Subcutaneous adipose tissue (tissue), 4 donors: ENCODE results near the gene NCKAP5. TPM values are rescaled to one million over a fixed set of nuclear protein-coding genes. Genes with fewer than 3 reads are reported as not detected.

ENCODE experiments used
- CTCF ChIP-seq: fragments of 450-650 bp; IDR thresholded peaks from one replicate; pipeline ENCODE4 v1.5.1; 2016; ENCODE audit warnings: low read depth, mild to moderate bottlenecking, control low read depth, antibody characterized with exemption, moderate library complexity
- total RNA-seq, 4 donors: library from RNA; depleted of rRNA; stranded (reverse); fragments of >200 nt; gene quantifications; one replicate each; pipeline ENCODE4 v1.1.0, GENCODE V29; 2016

The NCKAP5 gene
- total RNA-seq, 4 donors from 2014 or later = 1.5 to 6.4 (median 3.8) TPM

GRCh38 chr2:133371286-133371685 is 197.0 kb downstream of the NCKAP5 start:
- TF ChIP-seq CTCF = no peak

GRCh38 chr2:133369901-133370658 is 198.2 kb downstream of the NCKAP5 start:
- TF ChIP-seq CTCF = no peak

GRCh38 chr2:133365117-133365516 is 203.1 kb downstream of the NCKAP5 start:
- TF ChIP-seq CTCF = no peak

- no peak for TF ChIP-seq CTCF
Measured at GRCh38 chr2:133364636-133365035, 203.6 kb downstream of the NCKAP5 start.

GRCh38 chr2:133363884-133364283 is 204.4 kb downstream of the NCKAP5 start:
- no peak for TF ChIP-seq CTCF

GRCh38 chr2:133362061-133362476 is 206.2 kb downstream of the NCKAP5 start:
- no peak for TF ChIP-seq CTCF

- TF ChIP-seq CTCF = no peak
Measured at GRCh38 chr2:133360882-133361281, 207.4 kb downstream of the NCKAP5 start.
